ENCODE data around the gene MAG. TPM values are rescaled to one million over a fixed set of nuclear protein-coding genes. Genes with fewer than 3 reads are reported as not detected.

Gene MAG
- total and polyA plus RNA-seq, 2 of the 13 experiments (the other 11 are each of a cell fraction or from before 2014, with no cell fraction given): 0.20 to 1.3 TPM

DNA sequence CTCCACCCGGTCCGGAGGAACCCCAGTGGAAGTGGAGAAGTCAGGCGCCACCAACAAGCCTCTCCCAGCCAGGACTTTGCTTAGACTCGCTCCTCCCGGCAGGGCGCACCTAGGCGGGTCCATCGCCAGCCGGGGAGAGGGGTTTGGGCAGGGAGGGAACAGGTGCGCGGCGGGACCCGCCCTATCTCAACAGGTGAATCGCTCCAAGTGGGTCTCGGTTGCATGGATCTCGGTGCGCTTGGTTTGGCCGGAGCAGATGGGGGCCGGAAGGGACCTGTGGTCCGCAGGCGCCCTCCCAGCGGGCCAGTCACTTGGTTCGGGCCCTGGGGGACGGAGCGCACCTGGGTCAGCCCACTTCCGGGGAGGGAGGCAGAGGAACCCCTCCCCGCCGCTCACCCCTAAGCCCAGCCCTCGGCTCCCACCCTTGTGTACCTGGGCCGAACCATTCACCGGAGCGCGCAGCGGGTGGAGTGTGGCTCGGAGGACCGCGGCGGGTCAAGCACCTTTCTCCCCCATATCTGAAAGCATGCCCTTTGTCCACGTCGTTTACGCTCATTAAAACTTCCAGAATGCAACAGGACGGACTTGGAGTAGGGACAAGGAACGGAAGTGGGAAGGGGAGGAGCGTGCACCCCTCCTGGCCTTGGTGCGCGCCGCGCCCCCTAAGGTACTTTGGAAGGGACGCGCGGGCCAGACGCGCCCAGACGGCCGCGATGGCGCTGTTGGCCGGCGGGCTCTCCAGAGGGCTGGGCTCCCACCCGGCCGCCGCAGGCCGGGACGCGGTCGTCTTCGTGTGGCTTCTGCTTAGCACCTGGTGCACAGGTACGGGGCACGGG, 43.4 kb upstream of the MAG start, which contains the start of gene LSR (continued):
- TF ChIP-seq, protein P1, sequence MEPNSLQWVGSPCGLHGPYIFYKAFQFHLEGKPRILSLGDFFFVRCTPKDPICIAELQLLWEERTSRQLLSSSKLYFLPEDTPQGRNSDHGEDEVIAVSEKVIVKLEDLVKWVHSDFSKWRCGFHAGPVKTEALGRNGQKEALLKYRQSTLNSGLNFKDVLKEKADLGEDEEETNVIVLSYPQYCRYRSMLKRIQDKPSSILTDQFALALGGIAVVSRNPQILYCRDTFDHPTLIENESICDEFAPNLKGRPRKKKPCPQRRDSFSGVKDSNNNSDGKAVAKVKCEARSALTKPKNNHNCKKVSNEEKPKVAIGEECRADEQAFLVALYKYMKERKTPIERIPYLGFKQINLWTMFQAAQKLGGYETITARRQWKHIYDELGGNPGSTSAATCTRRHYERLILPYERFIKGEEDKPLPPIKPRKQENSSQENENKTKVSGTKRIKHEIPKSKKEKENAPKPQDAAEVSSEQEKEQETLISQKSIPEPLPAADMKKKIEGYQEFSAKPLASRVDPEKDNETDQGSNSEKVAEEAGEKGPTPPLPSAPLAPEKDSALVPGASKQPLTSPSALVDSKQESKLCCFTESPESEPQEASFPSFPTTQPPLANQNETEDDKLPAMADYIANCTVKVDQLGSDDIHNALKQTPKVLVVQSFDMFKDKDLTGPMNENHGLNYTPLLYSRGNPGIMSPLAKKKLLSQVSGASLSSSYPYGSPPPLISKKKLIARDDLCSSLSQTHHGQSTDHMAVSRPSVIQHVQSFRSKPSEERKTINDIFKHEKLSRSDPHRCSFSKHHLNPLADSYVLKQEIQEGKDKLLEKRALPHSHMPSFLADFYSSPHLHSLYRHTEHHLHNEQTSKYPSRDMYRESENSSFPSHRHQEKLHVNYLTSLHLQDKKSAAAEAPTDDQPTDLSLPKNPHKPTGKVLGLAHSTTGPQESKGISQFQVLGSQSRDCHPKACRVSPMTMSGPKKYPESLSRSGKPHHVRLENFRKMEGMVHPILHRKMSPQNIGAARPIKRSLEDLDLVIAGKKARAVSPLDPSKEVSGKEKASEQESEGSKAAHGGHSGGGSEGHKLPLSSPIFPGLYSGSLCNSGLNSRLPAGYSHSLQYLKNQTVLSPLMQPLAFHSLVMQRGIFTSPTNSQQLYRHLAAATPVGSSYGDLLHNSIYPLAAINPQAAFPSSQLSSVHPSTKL (CRISPR knock-in tag; IDR thresholded peaks at IDR 0.05): 0 out of 2 replicates have a peak, but pooled peaks have one; percentile 19
- no peak for TF ChIP-seq ZMAT5 (CRISPR knock-in tag; IDR thresholded peaks at IDR 0.05; ENCODE audit: borderline replicate concordance, low read depth)
- peak; percentile 67; the same call in 1 of the 2 replicates for TF ChIP-seq SMAD1 (CRISPR knock-in tag; IDR thresholded peaks at IDR 0.05; ENCODE audit: borderline replicate concordance, low read depth)
- peak; percentile 29; the same call in 1 of the 2 replicates for TF ChIP-seq NFYC (CRISPR knock-in tag; IDR thresholded peaks at IDR 0.05)
- TF ChIP-seq, protein P2, sequence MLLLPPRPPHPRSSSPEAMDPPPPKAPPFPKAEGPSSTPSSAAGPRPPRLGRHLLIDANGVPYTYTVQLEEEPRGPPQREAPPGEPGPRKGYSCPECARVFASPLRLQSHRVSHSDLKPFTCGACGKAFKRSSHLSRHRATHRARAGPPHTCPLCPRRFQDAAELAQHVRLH (CRISPR knock-in tag; IDR thresholded peaks at IDR 0.05; ENCODE audit: borderline replicate concordance, low read depth): peak; percentile 93
- no peak for TF ChIP-seq ZNF33A (CRISPR knock-in tag; IDR thresholded peaks at IDR 0.05; ENCODE audit: borderline replicate concordance)
- TF ChIP-seq, protein P3, sequence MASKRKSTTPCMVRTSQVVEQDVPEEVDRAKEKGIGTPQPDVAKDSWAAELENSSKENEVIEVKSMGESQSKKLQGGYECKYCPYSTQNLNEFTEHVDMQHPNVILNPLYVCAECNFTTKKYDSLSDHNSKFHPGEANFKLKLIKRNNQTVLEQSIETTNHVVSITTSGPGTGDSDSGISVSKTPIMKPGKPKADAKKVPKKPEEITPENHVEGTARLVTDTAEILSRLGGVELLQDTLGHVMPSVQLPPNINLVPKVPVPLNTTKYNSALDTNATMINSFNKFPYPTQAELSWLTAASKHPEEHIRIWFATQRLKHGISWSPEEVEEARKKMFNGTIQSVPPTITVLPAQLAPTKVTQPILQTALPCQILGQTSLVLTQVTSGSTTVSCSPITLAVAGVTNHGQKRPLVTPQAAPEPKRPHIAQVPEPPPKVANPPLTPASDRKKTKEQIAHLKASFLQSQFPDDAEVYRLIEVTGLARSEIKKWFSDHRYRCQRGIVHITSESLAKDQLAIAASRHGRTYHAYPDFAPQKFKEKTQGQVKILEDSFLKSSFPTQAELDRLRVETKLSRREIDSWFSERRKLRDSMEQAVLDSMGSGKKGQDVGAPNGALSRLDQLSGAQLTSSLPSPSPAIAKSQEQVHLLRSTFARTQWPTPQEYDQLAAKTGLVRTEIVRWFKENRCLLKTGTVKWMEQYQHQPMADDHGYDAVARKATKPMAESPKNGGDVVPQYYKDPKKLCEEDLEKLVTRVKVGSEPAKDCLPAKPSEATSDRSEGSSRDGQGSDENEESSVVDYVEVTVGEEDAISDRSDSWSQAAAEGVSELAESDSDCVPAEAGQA (IDR thresholded peaks at IDR 0.05; ENCODE audit: low read depth): no peak
- TF ChIP-seq, protein P3 (CRISPR knock-in tag; IDR thresholded peaks at IDR 0.05; ENCODE audit: borderline replicate concordance): peak; percentile 74; the same call in 1 of the 2 replicates
- TF ChIP-seq DMTF1 (CRISPR knock-in tag; IDR thresholded peaks at IDR 0.05): no peak
- TF ChIP-seq MBNL3 (CRISPR knock-in tag; conservative IDR thresholded peaks at IDR 0.05): no peak
- peak; percentile 38; the same call in 1 of the 2 replicates for TF ChIP-seq ZBTB21 (CRISPR knock-in tag; IDR thresholded peaks at IDR 0.05)
- peak; percentile 97 for TF ChIP-seq TAF1 (CRISPR knock-in tag; IDR thresholded peaks at IDR 0.05)
- TF ChIP-seq MAFG (CRISPR knock-in tag; IDR thresholded peaks at IDR 0.05): no peak
- no peak for TF ChIP-seq RAD51 (IDR thresholded peaks at IDR 0.05; ENCODE audit: borderline replicate concordance)
- peak; percentile 50; the same call in 1 of the 2 replicates for TF ChIP-seq ZNF121 (CRISPR knock-in tag; IDR thresholded peaks at IDR 0.05)
